ENCODE results near the gene DTHD1. TPM values are rescaled to one million over a fixed set of nuclear protein-coding genes. Genes with fewer than 3 reads are reported as not detected.

The DTHD1 gene
- total and polyA plus RNA-seq, 10 of the 15 experiments (the other 5 are each of a cell fraction or from before 2014, with no cell fraction given), result 0.05 to 2.8 (median 1.4) TPM

DNA sequence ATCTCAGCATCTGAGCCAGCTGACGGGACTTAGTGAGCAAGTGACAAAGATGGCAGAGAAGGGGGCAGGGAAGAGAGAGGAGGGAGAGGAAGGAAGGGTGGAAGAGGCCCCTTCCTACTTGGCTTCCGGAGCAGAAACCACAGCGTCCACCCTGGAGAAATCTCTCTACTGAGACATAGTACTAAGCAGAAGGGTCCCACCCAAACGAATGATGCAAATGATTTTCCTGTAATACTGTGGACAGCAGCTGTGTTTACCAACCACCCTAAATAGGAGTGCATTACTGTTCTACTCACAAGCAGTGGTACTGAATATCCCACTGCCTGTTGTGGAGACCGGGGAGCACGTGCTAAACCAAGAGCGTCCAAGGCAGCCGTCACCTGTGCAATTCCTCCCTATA, 29.4 kb downstream of the DTHD1 start (continued):
- TF ChIP-seq MYC (IDR thresholded peaks at IDR 0.05; ENCODE audit: insufficient read depth, insufficient read length, insufficient replicate concordance, low read length, severe bottlenecking), result no peak
- TF ChIP-seq BCL11A (IDR thresholded peaks at IDR 0.05; ENCODE audit: low read depth, low read length), result no peak
- TF ChIP-seq MYB (IDR thresholded peaks at IDR 0.05; ENCODE audit: borderline replicate concordance, low read depth, low read length), result no peak

DNA sequence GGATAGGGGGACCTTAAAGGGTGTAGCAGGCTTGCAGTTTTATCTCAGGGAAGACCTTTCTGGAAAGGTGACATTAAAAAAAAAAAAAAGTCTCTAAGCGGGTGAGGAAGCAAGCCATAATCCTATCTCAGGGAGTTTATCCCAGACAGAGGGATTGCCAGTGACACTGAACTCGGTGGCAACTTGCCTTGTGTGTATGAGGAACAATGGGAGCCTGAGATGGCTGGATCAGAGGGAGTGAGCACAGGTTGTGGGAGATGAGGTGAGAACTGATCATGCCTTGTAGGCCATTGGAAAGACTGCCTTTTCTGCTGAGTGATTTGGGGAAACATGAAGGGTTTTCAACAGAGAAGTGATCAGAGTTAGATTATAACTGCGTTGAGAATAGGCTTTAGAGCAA, 31.1 kb downstream of the DTHD1 start:
- ChIA-PET SMC1A (ENCODE audit: uncharacterized antibody, unreplicated experiment) (interaction anchor here (0.7 to 1.1 kb wide), 4 partner anchors 13 to 28 kb away, joined by 3 read pairs; no protein-coding TSS in a partner anchor), RAD21 (ENCODE audit: unreplicated experiment) (interaction anchor here (0.9 kb wide), 1 partner anchor 20 kb away, joined by 4 read pairs; no protein-coding TSS in a partner anchor), POLR2A (no interaction called here), CTCF (no interaction called here)
- Histone ChIP-seq H3K4me2 (ENCODE audit: control insufficient read depth, insufficient read depth) (no peak overlapping the region), H3K9ac (ENCODE audit: control insufficient read depth, insufficient read depth, low read length) (no peak overlapping the region), H3K4me1 (ENCODE audit: control insufficient read depth, insufficient read depth, low read length) (peaks cover 9% of the 10 kb centered on the region), H3K4me3 (no peak overlapping the region), H2AFZ (ENCODE audit: control insufficient read depth, low read depth, low read length) (no peak overlapping the region), H3K27ac (ENCODE audit: control insufficient read depth, insufficient read depth) (no peak overlapping the region), H3K79me2 (ENCODE audit: control insufficient read depth, insufficient read depth, low read length) (no peaks in the 10 kb centered on the region), H3K9me3 (replicated peaks; ENCODE audit: control insufficient read depth, insufficient read depth, low read length) (no peaks in the 10 kb centered on the region; the same call in 2 of the 3 replicates), H3K27me3 (replicated peaks in 1 of 2; ENCODE audit: control insufficient read depth in 2 of 2, insufficient read depth in 2 of 2, low read length in 1 of 2) (no peaks in the 10 kb centered on the region), H4K20me1 (ENCODE audit: control insufficient read depth, insufficient read depth) (no peaks in the 10 kb centered on the region), H3K36me3 (ENCODE audit: control insufficient read depth in 2 of 2, insufficient read depth in 2 of 2, low read length in 1 of 2) (no peaks in the 10 kb centered on the region)
- 90% methylated on average over 3 of the region's 3 CpGs for WGBS (ENCODE audit: insufficient coverage, insufficient replicate concordance, low lambda C conversion rate, missing lambda C conversion rate)
- ATAC-seq (no peak), DNase-seq (ENCODE audit: low read depth, low spot score) (no peak), FAIRE-seq (no peak)
- BruUV-seq (replicated peaks), result no TSS peak
- in situ Hi-C loops (cut with MboI) (no loop called here), intact Hi-C loops (cut with micrococcal nuclease; ENCODE audit: unreplicated experiment) (no loop called here)
- TF ChIP-seq TARDBP (IDR thresholded peaks at IDR 0.05; ENCODE audit: borderline replicate concordance), result no peak
- TF ChIP-seq STAT3 (IDR thresholded peaks at IDR 0.05; ENCODE audit: low read depth, low read length), result no peak
- no peak for TF ChIP-seq EGR1 (IDR thresholded peaks at IDR 0.05; ENCODE audit: borderline replicate concordance in 1 of 2, low read depth in 2 of 2, low read length in 2 of 2)

DNA sequence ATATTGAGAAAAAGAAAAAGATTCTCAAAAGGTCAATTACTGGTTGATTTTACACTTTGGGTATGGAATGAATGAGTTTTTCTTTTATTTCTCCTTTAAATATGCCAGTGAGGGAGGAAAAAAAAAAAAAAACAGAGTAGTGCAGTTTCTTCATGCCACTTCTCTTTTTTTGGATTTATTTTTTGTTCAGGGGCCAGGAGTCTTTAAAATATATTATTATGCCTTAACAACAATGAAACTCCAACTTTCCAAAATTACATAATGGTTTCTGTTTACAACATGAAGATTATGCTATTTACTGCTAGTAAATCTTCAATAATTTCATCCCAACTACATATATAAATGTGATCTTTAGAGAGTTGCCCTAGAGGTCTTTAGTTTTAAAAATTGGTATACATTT, 31.9 kb downstream of the DTHD1 start:
- Histone ChIP-seq H3K79me2 (ENCODE audit: control insufficient read depth, insufficient read depth, low read length) (no peaks in the 10 kb centered on the region), H3K4me1 (ENCODE audit: control insufficient read depth, insufficient read depth, low read length) (peaks cover 9% of the 10 kb centered on the region), H3K4me2 (ENCODE audit: control insufficient read depth, insufficient read depth) (no peak overlapping the region), H4K20me1 (ENCODE audit: control insufficient read depth, insufficient read depth) (no peaks in the 10 kb centered on the region), H3K9ac (ENCODE audit: control insufficient read depth, insufficient read depth, low read length) (no peak overlapping the region), H2AFZ (ENCODE audit: control insufficient read depth, low read depth, low read length) (no peak overlapping the region), H3K9me3 (replicated peaks; ENCODE audit: control insufficient read depth, insufficient read depth, low read length) (no peaks in the 10 kb centered on the region; the same call in 2 of the 3 replicates), H3K27ac (ENCODE audit: control insufficient read depth, insufficient read depth) (no peak overlapping the region), H3K36me3 (ENCODE audit: control insufficient read depth in 2 of 2, insufficient read depth in 2 of 2, low read length in 1 of 2) (no peaks in the 10 kb centered on the region), H3K4me3 (no peak overlapping the region), H3K27me3 (replicated peaks in 1 of 2; ENCODE audit: control insufficient read depth in 2 of 2, insufficient read depth in 2 of 2, low read length in 1 of 2) (no peaks in the 10 kb centered on the region)
- intact Hi-C loops (cut with micrococcal nuclease; ENCODE audit: unreplicated experiment), result no loop called here
- ChIA-PET RAD21 (ENCODE audit: unreplicated experiment) (interaction anchor here (0.9 kb wide), 1 partner anchor 19 kb away, joined by 4 read pairs; no protein-coding TSS in a partner anchor), CTCF (interaction anchor here (0.8 kb wide), 1 partner anchor 33 kb away, joined by 3 read pairs; no protein-coding TSS in a partner anchor), SMC1A (ENCODE audit: uncharacterized antibody, unreplicated experiment) (interaction anchor here (0.6 to 2.6 kb wide), 6 partner anchors 9 to 212 kb away, joined by 3 to 19 read pairs (median 4); no protein-coding TSS in a partner anchor), POLR2A (no interaction called here)
- in situ Hi-C loops (cut with MboI), result no loop called here
- no peak for TF ChIP-seq MEF2B (IDR thresholded peaks at IDR 0.05; ENCODE audit: partially characterized antibody, poor library complexity, severe bottlenecking)
- no peak for TF ChIP-seq RAD51 (IDR thresholded peaks at IDR 0.05)
- no peak for TF ChIP-seq KAT2A (conservative IDR thresholded peaks at IDR 0.05; ENCODE audit: control insufficient read depth, low read depth, low read length)
- TF ChIP-seq WRNIP1 (IDR thresholded peaks at IDR 0.05; ENCODE audit: borderline replicate concordance, low read depth, low read length), result no peak
- TF ChIP-seq STAT3 (IDR thresholded peaks at IDR 0.05; ENCODE audit: low read depth, low read length), result no peak
- DNase-seq (ENCODE audit: low read depth, low spot score) (no peak), FAIRE-seq (no peak), ATAC-seq (no peak)
- no TSS peak for BruUV-seq (replicated peaks)
